K562 (cell line): Measurements from ENCODE around the gene CLEC17A. TPM values are rescaled to one million over a fixed set of nuclear protein-coding genes. Genes with fewer than 3 reads are reported as not detected.

Experiments used
- CBX3 ChIP-seq, 2 experiments: IDR thresholded peaks; 1 replicate in 1 of 2; 2 replicates in 1 of 2; pipeline ENCODE4 v1.6.1; 2012; ENCODE audit warnings: inconsistent platforms in 2 of 2, low read length in 2 of 2, borderline replicate concordance in 1 of 2, control low read depth in 1 of 2
- CHAMP1 ChIP-seq: fragments of 450-650 bp; IDR thresholded peaks from 2 replicates; pipeline ENCODE4 v1.6.1; 2016; ENCODE audit warnings: mild to moderate bottlenecking
- EP300 ChIP-seq: IDR thresholded peaks from 2 replicates; pipeline ENCODE4 v1.6.1; 2012; ENCODE audit warnings: low read length, improper control_type of control experiment
- FIP1L1 ChIP-seq: fragments of 200-400 bp; formaldehyde crosslinking; IDR thresholded peaks from 2 replicates; pipeline ENCODE4 v1.6.1; 2018; ENCODE audit warnings: mild to moderate bottlenecking, low read depth, low read length; ENCODE audit not compliant: poor library complexity, severe bottlenecking
- KDM2B ChIP-seq: fragments of 250-450 bp; sonication (Bioruptor Pico); IDR thresholded peaks from 2 replicates; pipeline ENCODE4 v1.8.0; 2021; ENCODE audit warnings: mild to moderate bottlenecking, moderate library complexity
- MYBL2 ChIP-seq, 2 experiments: fragments of 450-650 bp in 1 of 2; sonication (generic) in 1 of 2; formaldehyde crosslinking in 1 of 2; IDR thresholded peaks; 2 replicates each; pipeline versions ENCODE4 v1.6.1 to v1.8.1; 2017 to 2022; ENCODE audit warnings: borderline replicate concordance in 1 of 2, inconsistent platforms in 1 of 2, low read depth in 1 of 2, mild to moderate bottlenecking in 1 of 2, missing genetic modification reagents in 1 of 2, moderate library complexity in 1 of 2
- PCBP1 ChIP-seq: fragments of 200-400 bp; formaldehyde crosslinking; IDR thresholded peaks from 2 replicates; pipeline ENCODE4 v1.6.1; 2018; ENCODE audit warnings: mild to moderate bottlenecking, low read depth, low read length; ENCODE audit not compliant: poor library complexity, severe bottlenecking
- POLR2AphosphoS5 ChIP-seq: IDR thresholded peaks from 2 replicates; pipeline ENCODE4 v1.6.1; 2011; ENCODE audit warnings: mild to moderate bottlenecking, low read depth, low read length, moderate library complexity; ENCODE audit not compliant: control insufficient read depth, insufficient read depth
- PURB ChIP-seq: sonication (generic); formaldehyde crosslinking; IDR thresholded peaks from 2 replicates; pipeline ENCODE4 v1.9.0; 2021; ENCODE audit warnings: low read depth, mild to moderate bottlenecking, missing genetic modification reagents
- REST ChIP-seq, 2 experiments: fragments of 450-650 bp; formaldehyde crosslinking in 1 of 2; IDR thresholded peaks; 2 replicates each; pipeline versions ENCODE4 v1.4.0 to v1.6.1; 2014 to 2020; ENCODE audit warnings: mild to moderate bottlenecking in 2 of 2, borderline replicate concordance in 1 of 2, low read depth in 1 of 2
- SUPT5H ChIP-seq: fragments of 450-650 bp; IDR thresholded peaks from 2 replicates; pipeline ENCODE4 v1.6.1; 2016
- ZFP30 ChIP-seq: fragments of 250-450 bp; sonication (Bioruptor Pico); IDR thresholded peaks from 2 replicates; pipeline ENCODE4 v1.8.0; 2022; ENCODE audit warnings: moderate library complexity, mild to moderate bottlenecking, inconsistent platforms, borderline replicate concordance
- polyA plus RNA-seq, 8 experiments: library from polyadenylated mRNA; depleted of rRNA in 4 of 8; stranded (reverse) in 5 of 8; unstranded in 3 of 8; fragments of >200 nt; fragmentation: Nextera tagmentation in 2 of 8; fragmentation: Illumina TruSeq in 1 of 8; extraction: Ambion mirVana in 2 of 8; extraction: Trizol in 1 of 8; gene quantifications; 2 replicates each; pipeline versions ENCODE4 v1.2.1 to v1.2.3, GENCODE V29; 2011 to 2014; ENCODE audit warnings: inconsistent platforms in 1 of 8, missing spikeins in 1 of 8
- total RNA-seq, 7 experiments: library from RNA; depleted of rRNA in 6 of 7; stranded (reverse); fragments of >200 nt in 6 of 7; fragmentation: Illumina TruSeq in 2 of 7; extraction: Trizol in 2 of 7; gene quantifications; 2 replicates each; pipeline versions ENCODE4 v1.2.1 to v1.2.3, GENCODE V29; 2011 to 2021; ENCODE audit warnings: low replicate concordance in 1 of 7
- TF ChIP-seq, protein P1 (sequence below): fragments of 250-450 bp; sonication (Bioruptor Pico); IDR thresholded peaks from 2 replicates; pipeline ENCODE4 v1.8.0; 2022; ENCODE audit warnings: inconsistent platforms, mild to moderate bottlenecking, moderate library complexity, borderline replicate concordance

Gene CLEC17A
- total and polyA plus RNA-seq, 9 of the 15 experiments (the other 6 are each of a cell fraction or from before 2014, with no cell fraction given): 0.03 TPM; not detected in 8

- peak in 1 of 2 experiments; percentile 84; a peak in 1 of 3 replicates for TF ChIP-seq CBX3 (IDR thresholded peaks at IDR 0.05; ENCODE audit: borderline replicate concordance in 1 of 2, low read length in 2 of 2)
- TF ChIP-seq POLR2AphosphoS5: peak; percentile 79; the same call in 1 of the 2 replicates
- TF ChIP-seq SUPT5H: peak; percentile 91
- TF ChIP-seq CHAMP1: peak; percentile 73; the same call in 1 of the 2 replicates
- no peak for TF ChIP-seq MYBL2 (IDR thresholded peaks at IDR 0.05; ENCODE audit: low read depth)
- TF ChIP-seq MYBL2 (CRISPR knock-in tag; IDR thresholded peaks at IDR 0.05; ENCODE audit: borderline replicate concordance): no peak
- TF ChIP-seq ZFP30: no peak
- TF ChIP-seq FIP1L1: no peak
- no peak for TF ChIP-seq KDM2B
- TF ChIP-seq PCBP1: no peak
- peak; percentile 31; the same call in 1 of the 2 replicates for TF ChIP-seq REST (IDR thresholded peaks at IDR 0.05; ENCODE audit: borderline replicate concordance)
- peak; percentile 73; the same call in 1 of the 2 replicates for TF ChIP-seq REST (CRISPR knock-in tag; IDR thresholded peaks at IDR 0.05; ENCODE audit: low read depth)
- TF ChIP-seq PURB: no peak
- TF ChIP-seq, protein P1, sequence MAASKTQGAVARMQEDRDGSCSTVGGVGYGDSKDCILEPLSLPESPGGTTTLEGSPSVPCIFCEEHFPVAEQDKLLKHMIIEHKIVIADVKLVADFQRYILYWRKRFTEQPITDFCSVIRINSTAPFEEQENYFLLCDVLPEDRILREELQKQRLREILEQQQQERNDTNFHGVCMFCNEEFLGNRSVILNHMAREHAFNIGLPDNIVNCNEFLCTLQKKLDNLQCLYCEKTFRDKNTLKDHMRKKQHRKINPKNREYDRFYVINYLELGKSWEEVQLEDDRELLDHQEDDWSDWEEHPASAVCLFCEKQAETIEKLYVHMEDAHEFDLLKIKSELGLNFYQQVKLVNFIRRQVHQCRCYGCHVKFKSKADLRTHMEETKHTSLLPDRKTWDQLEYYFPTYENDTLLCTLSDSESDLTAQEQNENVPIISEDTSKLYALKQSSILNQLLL (CRISPR knock-in tag): no peak
- no peak for TF ChIP-seq EP300
Observed at GRCh38 chr19:14571695-14572490, 11.0 kb upstream of the CLEC17A start, which contains the start of gene NDUFB7 (continued).
